A549 (cell line): ENCODE results near the gene RAMP1. TPM values are rescaled to one million over a fixed set of nuclear protein-coding genes. Genes with fewer than 3 reads are reported as not detected.
A peak's percentile ranks its signal among the peaks of the same experiment; 100 is the strongest.

Experiments
- ATAC-seq, 2 experiments: fragments of 200-7000 bp in 1 of 2; fragments of >200 bp in 1 of 2; cut with Nextera tagmentation in 1 of 2; cut with Tn5 transposase in 1 of 2; 3 replicates each; pipeline versions ENCODE4 v1.8.0 to v1.9.1; 2018 to 2020; ENCODE audit warnings: mild to moderate bottlenecking in 1 of 2, moderate library complexity in 1 of 2
- CTCF ChIA-PET: fragments of 300-600 bp; sonication (Branson Sonifier 250); formaldehyde crosslinking; extraction: SDS; loops from one replicate; lab custom pipeline; 2021; ENCODE audit warnings: antibody characterized with exemption, inconsistent platforms; lab: Yijun Ruan, JAX
- POLR2A ChIA-PET: fragments of 350-600 bp; formaldehyde crosslinking; extraction: SDS; loops from one replicate; lab custom pipeline; 2021; ENCODE audit warnings: antibody characterized with exemption, inconsistent platforms; lab: Yijun Ruan, JAX
- DNase-seq, 2 experiments: peaks; one replicate each; pipeline versions ENCODE4 v3.0.0 to v3.0.0-alpha.2; 2011 to 2016; ENCODE audit warnings: low read depth in 1 of 2, low spot score in 1 of 2
- FAIRE-seq: peaks from 2 replicates; lab custom pipeline; 2011; peaks lifted over from hg19 to GRCh38; lab: Jason Lieb, UNC
- H3K27ac ChIP-seq, 2 experiments: fragments of >200 bp; sonication (Bioruptor Twin); formaldehyde crosslinking; 3 replicates each; pipeline ENCODE4 v1.5.1; 2016 to 2017
- H3K4me1 ChIP-seq: fragments of >200 bp; sonication (Bioruptor Twin); formaldehyde crosslinking; 3 replicates; pipeline ENCODE4 v1.6.1; 2016
- H3K4me2 ChIP-seq: fragments of >200 bp; sonication (Bioruptor Twin); formaldehyde crosslinking; 3 replicates; pipeline ENCODE4 v1.6.1; 2016
- H3K4me3 ChIP-seq: fragments of >200 bp; sonication (Bioruptor Twin); formaldehyde crosslinking; 3 replicates; pipeline ENCODE4 v1.5.1; 2016
- H3K9me3 ChIP-seq: fragments of >200 bp; sonication (Bioruptor Twin); formaldehyde crosslinking; 3 replicates; pipeline ENCODE4 v1.6.1; 2016
- CBX2 ChIP-seq: fragments of 200-600 bp; sonication (generic); IDR thresholded peaks from 2 replicates; pipeline ENCODE4 v1.6.1; 2016; ENCODE audit warnings: low read depth, mild to moderate bottlenecking, borderline replicate concordance
- CBX8 ChIP-seq: fragments of 200-600 bp; sonication (generic); IDR thresholded peaks from 2 replicates; pipeline ENCODE4 v1.6.1; 2016
- CHD4 ChIP-seq: fragments of 200-600 bp; sonication (generic); IDR thresholded peaks from 2 replicates; pipeline ENCODE4 v1.6.1; 2016; ENCODE audit warnings: antibody characterized with exemption, mild to moderate bottlenecking, borderline replicate concordance
- ESRRA ChIP-seq: fragments of 150-350 bp; IDR thresholded peaks from 2 replicates; pipeline ENCODE4 v1.6.1; 2014; ENCODE audit warnings: mild to moderate bottlenecking, low read length, borderline replicate concordance
- GATA3 ChIP-seq: IDR thresholded peaks from 2 replicates; pipeline ENCODE4 v1.6.1; 2012; ENCODE audit warnings: borderline replicate concordance
- HOXA7 ChIP-seq: fragments of 250-450 bp; sonication (Bioruptor Pico); IDR thresholded peaks from 2 replicates; pipeline ENCODE4 v1.5.0; 2020; ENCODE audit warnings: mild to moderate bottlenecking, moderate library complexity
- JUN ChIP-seq, 2 experiments: fragments of >200 bp; sonication (Bioruptor Twin); formaldehyde crosslinking; IDR thresholded peaks; 2 replicates in 1 of 2; 3 replicates in 1 of 2; pipeline ENCODE4 v1.6.1; 2016 to 2017
- MAFK ChIP-seq: fragments of 450-650 bp; IDR thresholded peaks from 2 replicates; pipeline ENCODE4 v1.6.1; 2014; ENCODE audit not compliant: partially characterized antibody
- MYC ChIP-seq: IDR thresholded peaks from 2 replicates; pipeline ENCODE4 v1.6.1; 2012; ENCODE audit warnings: mild to moderate bottlenecking, inconsistent platforms, low read length, improper control_type of control experiment, borderline replicate concordance
- POLR2AphosphoS2 ChIP-seq: conservative IDR thresholded peaks from 2 replicates; pipeline ENCODE4 v1.6.1; 2012; ENCODE audit warnings: low read length, improper control_type of control experiment, inconsistent platforms
- RCOR1 ChIP-seq: fragments of 150-350 bp; IDR thresholded peaks from 2 replicates; pipeline ENCODE4 v1.6.1; 2014; ENCODE audit warnings: antibody characterized with exemption, low read length, low read depth
- RFX5 ChIP-seq: fragments of 450-650 bp; IDR thresholded peaks from 2 replicates; pipeline ENCODE4 v1.7.1; 2014; ENCODE audit warnings: antibody characterized with exemption, mild to moderate bottlenecking, moderate library complexity
- SREBF2 ChIP-seq: fragments of 450-650 bp; IDR thresholded peaks from 2 replicates; pipeline ENCODE4 v1.6.1; 2014; ENCODE audit warnings: mild to moderate bottlenecking, moderate library complexity
- ZSCAN20 ChIP-seq: fragments of 250-450 bp; sonication (Bioruptor Pico); IDR thresholded peaks from 2 replicates; pipeline ENCODE4 v1.8.0; 2022; ENCODE audit warnings: mild to moderate bottlenecking, moderate library complexity
- WGBS: methylation state at CpG from one replicate; pipeline ENCODE4 v1.1.6; 2017; ENCODE audit errors: missing lambda C conversion rate; 5-methylcytosine and 5-hydroxymethylcytosine counted together
- polyA plus RNA-seq, 4 experiments: library from polyadenylated mRNA; depleted of rRNA in 3 of 4; stranded (reverse); fragments of >200 nt; fragmentation: RNase III in 1 of 4; extraction: RNeasy Plus Mini Kit Qiagen cat#74134 plus additional on column Dnase treatment in 1 of 4; gene quantifications; 2 replicates in 3 of 4; 3 replicates in 1 of 4; pipeline ENCODE4 v1.2.3, GENCODE V29; 2011 to 2017
- TF ChIP-seq, protein P1 (sequence below): fragments of 250-450 bp; sonication (Bioruptor Pico); IDR thresholded peaks from 2 replicates; pipeline ENCODE4 v1.5.0; 2020; ENCODE audit warnings: low read depth, mild to moderate bottlenecking, moderate library complexity
- TF ChIP-seq, protein P2 (sequence below): fragments of >200 bp; sonication (Bioruptor Twin); formaldehyde crosslinking; IDR thresholded peaks from 3 replicates; pipeline ENCODE4 v1.5.1; 2016
- TF ChIP-seq, protein P3 (sequence below): fragments of 200-600 bp; sonication (generic); IDR thresholded peaks from 2 replicates; pipeline ENCODE4 v1.6.1; 2016; ENCODE audit warnings: antibody characterized with exemption, mild to moderate bottlenecking, moderate library complexity

The RAMP1 gene
- polyA plus RNA-seq, 2 of the 4 experiments (the other 2 are of a cell fraction) = not detected

DNA sequence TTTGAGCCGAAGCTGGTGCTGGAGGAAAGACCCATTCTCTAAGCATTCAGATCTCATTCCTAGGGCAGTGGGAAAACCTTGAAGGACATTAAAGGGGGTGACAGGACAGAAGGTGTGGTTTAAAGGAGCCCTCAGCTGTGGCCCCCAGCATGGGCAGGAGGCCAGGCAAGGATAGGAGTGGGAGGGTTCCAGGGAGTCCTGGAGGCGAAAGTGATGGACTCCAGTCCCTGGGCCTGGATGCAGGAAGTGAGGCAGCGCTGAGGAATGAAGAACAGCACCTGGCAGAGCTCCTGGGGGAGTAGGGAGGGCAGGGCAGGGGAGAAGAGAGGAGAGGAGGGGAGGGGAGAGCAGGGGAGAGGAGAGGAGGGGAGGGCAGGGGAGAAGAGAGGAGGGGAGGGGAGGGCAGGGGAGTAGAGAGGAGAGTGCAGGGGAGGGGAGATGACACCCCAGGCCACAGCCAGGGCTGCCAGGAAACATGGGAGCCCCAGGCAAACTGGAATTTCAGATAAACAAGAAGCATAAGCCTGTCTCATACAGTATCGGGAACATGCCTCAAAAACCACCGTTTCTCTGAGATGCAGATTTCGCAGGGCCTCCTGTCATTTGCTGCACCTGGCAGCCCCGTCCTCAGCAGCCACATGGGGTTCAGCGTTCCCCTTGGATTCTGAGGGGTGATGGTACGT lies 5.7 kb downstream of the RAMP1 start:
- Histone ChIP-seq H3K4me2 (peak overlapping the region; percentile 40; the same call in 1 of the 3 replicates), H3K27ac (peak overlapping the region in 1 of 2 experiments; percentile 66; a peak in 4 of 6 replicates), H3K9me3 (no peaks in the 10 kb centered on the region), H3K4me1 (peaks cover 49% of the 10 kb centered on the region), H3K4me3 (no peak overlapping the region)
- ChIA-PET CTCF (interaction anchor here (1.3 to 1.5 kb wide), 2 partner anchors 9 to 11 kb away, joined by 3 read pairs; no protein-coding TSS in a partner anchor), POLR2A (no interaction called here)
- WGBS = 81% methylated on average over 9 of the region's 9 CpGs
- FAIRE-seq (no peak), DNase-seq (no peak), ATAC-seq (peak in 1 of 2 experiments; percentile 8; a peak in 1 of 6 replicates)
- TF ChIP-seq ESRRA = no peak
- TF ChIP-seq HOXA7 (CRISPR knock-in tag) = no peak
- no peak for TF ChIP-seq CHD4
- no peak for TF ChIP-seq RCOR1
- TF ChIP-seq, protein P1, sequence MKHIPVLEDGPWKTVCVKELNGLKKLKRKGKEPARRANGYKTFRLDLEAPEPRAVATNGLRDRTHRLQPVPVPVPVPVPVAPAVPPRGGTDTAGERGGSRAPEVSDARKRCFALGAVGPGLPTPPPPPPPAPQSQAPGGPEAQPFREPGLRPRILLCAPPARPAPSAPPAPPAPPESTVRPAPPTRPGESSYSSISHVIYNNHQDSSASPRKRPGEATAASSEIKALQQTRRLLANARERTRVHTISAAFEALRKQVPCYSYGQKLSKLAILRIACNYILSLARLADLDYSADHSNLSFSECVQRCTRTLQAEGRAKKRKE (CRISPR knock-in tag) = no peak
- no peak for TF ChIP-seq ZSCAN20 (CRISPR knock-in tag)
- no peak for TF ChIP-seq GATA3

DNA sequence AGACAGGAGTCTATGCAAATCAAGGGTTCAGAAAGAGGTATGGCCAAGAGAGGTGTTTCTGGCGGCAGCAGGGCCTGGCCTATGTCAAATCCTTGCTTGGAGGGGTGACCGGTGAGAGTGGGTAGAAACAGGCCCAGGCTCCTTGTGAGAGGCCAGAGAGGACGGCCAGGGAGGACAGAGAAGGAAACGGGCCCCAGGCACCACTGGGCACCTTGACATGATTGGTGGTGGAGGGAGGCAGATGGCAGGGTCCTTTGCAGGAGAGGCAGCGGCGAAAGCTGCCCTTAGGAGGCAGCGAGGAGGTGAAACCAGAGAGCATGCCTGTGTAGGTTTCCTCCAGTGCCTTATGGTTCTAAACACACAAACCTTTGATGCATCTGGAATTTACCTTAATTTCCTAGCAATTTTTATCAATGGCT lies 6.2 kb downstream of the RAMP1 start:
- TF ChIP-seq RFX5 (no peak), MYC (no peak), CBX2 (no peak), POLR2AphosphoS2 (no peak), SREBF2 (no peak)
- TF ChIP-seq, protein P2, sequence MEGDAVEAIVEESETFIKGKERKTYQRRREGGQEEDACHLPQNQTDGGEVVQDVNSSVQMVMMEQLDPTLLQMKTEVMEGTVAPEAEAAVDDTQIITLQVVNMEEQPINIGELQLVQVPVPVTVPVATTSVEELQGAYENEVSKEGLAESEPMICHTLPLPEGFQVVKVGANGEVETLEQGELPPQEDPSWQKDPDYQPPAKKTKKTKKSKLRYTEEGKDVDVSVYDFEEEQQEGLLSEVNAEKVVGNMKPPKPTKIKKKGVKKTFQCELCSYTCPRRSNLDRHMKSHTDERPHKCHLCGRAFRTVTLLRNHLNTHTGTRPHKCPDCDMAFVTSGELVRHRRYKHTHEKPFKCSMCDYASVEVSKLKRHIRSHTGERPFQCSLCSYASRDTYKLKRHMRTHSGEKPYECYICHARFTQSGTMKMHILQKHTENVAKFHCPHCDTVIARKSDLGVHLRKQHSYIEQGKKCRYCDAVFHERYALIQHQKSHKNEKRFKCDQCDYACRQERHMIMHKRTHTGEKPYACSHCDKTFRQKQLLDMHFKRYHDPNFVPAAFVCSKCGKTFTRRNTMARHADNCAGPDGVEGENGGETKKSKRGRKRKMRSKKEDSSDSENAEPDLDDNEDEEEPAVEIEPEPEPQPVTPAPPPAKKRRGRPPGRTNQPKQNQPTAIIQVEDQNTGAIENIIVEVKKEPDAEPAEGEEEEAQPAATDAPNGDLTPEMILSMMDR = no peak
- TF ChIP-seq, all 56 proteins: peak for 0
- CTCF ChIA-PET = interaction anchor here (1.3 to 1.6 kb wide), 3 partner anchors 8 to 58 kb away, joined by 3 to 4 read pairs (median 3); no protein-coding TSS in a partner anchor
- WGBS = 95% methylated on average over 7 of the region's 7 CpGs
- no peak for FAIRE-seq
- Histone ChIP-seq H3K9me3 (no peaks in the 10 kb centered on the region), H3K4me3 (no peak overlapping the region), H3K4me1 (peaks cover 46% of the 10 kb centered on the region), H3K4me2 (peak overlapping the region; percentile 40), H3K27ac (peak overlapping the region in 1 of 2 experiments; percentile 66; a peak in 4 of 6 replicates)
- POLR2A ChIA-PET = no interaction called here
- no peak for DNase-seq
- peak; percentile 40 to 65; a peak in 4 of 6 replicates for ATAC-seq

DNA sequence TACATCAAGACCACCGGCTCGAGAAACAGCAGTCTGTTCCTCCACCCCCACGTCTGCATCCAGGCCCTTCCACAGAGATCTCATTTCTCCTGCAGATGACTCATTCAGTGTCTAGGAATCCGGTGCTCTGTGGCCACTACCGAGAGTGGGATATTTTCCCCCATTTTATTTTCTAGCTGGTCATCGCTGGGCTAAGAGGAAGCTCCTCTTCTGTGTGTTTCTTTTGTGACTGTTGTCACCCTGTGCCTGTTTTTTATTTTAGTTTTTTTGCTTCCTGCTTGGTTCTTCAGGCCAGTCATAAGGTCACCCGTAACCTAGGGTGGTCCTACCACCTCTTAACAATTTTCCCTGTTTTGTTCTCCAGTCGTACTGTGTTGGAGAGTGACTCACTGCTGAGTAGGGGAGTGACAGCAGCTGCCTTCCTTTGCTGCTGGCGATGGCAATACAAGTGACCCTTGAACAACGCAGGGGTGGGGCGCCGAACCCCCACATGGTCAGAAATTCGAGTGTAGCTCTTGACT lies 6.7 kb downstream of the RAMP1 start:
- no peak for FAIRE-seq
- Histone ChIP-seq H3K4me2 (peak overlapping the region; percentile 40), H3K4me3 (no peak overlapping the region), H3K27ac (peak overlapping the region; percentile 9 to 66; a peak in 4 of 6 replicates), H3K4me1 (peaks cover 40% of the 10 kb centered on the region), H3K9me3 (no peaks in the 10 kb centered on the region)
- WGBS = 53% methylated on average over 13 of the region's 13 CpGs
- ATAC-seq = peak in 1 of 2 experiments; percentile 27; a peak in 3 of 6 replicates
- DNase-seq = no peak
- ChIA-PET CTCF (interaction anchor here (1.0 to 1.6 kb wide), 3 partner anchors 8 to 57 kb away, joined by 3 to 4 read pairs (median 3); no protein-coding TSS in a partner anchor), POLR2A (no interaction called here)
- no peak for TF ChIP-seq JUN (IDR thresholded peaks at IDR 0.05)
- TF ChIP-seq MAFK = no peak
- no peak for TF ChIP-seq CBX8
- TF ChIP-seq, protein P3, sequence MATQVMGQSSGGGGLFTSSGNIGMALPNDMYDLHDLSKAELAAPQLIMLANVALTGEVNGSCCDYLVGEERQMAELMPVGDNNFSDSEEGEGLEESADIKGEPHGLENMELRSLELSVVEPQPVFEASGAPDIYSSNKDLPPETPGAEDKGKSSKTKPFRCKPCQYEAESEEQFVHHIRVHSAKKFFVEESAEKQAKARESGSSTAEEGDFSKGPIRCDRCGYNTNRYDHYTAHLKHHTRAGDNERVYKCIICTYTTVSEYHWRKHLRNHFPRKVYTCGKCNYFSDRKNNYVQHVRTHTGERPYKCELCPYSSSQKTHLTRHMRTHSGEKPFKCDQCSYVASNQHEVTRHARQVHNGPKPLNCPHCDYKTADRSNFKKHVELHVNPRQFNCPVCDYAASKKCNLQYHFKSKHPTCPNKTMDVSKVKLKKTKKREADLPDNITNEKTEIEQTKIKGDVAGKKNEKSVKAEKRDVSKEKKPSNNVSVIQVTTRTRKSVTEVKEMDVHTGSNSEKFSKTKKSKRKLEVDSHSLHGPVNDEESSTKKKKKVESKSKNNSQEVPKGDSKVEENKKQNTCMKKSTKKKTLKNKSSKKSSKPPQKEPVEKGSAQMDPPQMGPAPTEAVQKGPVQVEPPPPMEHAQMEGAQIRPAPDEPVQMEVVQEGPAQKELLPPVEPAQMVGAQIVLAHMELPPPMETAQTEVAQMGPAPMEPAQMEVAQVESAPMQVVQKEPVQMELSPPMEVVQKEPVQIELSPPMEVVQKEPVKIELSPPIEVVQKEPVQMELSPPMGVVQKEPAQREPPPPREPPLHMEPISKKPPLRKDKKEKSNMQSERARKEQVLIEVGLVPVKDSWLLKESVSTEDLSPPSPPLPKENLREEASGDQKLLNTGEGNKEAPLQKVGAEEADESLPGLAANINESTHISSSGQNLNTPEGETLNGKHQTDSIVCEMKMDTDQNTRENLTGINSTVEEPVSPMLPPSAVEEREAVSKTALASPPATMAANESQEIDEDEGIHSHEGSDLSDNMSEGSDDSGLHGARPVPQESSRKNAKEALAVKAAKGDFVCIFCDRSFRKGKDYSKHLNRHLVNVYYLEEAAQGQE = no peak
- TF ChIP-seq ZSCAN20 (CRISPR knock-in tag) = no peak
